ENCODE results near the gene PSRC1. TPM values are rescaled to one million over a fixed set of nuclear protein-coding genes. Genes with fewer than 3 reads are reported as not detected.

Gene PSRC1
- total RNA-seq, 2 donors from 2014 or later: 1.8 TPM; not detected in 1

GRCh38 chr1:109248444-109248796, 34.5 kb downstream of the PSRC1 start:
- H3K36me3 ChIP-seq (replicated peaks in 1 of 2; ENCODE audit: insufficient read depth in 1 of 2, low read depth in 2 of 2): no peaks in the 10 kb centered on the region
- DNase-seq (no peak), ATAC-seq (no peak)
- TF ChIP-seq CTCF (IDR thresholded peaks at IDR 0.05) (no peak), POLR2A (IDR thresholded peaks at IDR 0.05) (no peak)
- H3K27me3 ChIP-seq: no peaks in the 10 kb centered on the region
- H3K4me3 ChIP-seq: no peak overlapping the region
- WGBS, 2 donors: 86 to 89% methylated on average over 6 to 7 of the region's 7 CpGs
- no peaks in the 10 kb centered on the region for H3K9me3 ChIP-seq
- intact Hi-C loops (cut with DNase I): no loop called here
- no peak overlapping the region for H3K27ac ChIP-seq
- H3K4me1 ChIP-seq: peaks cover 22% of the 10 kb centered on the region

GRCh38 chr1:109247401-109248365, 35.3 kb downstream of the PSRC1 start:
- no peak for TF ChIP-seq POLR2A (IDR thresholded peaks at IDR 0.05)
- no peak for TF ChIP-seq CTCF (IDR thresholded peaks at IDR 0.05)
- H3K4me3 ChIP-seq: no peak overlapping the region
- ATAC-seq: no peak
- DNase-seq: no peak
- peaks cover 17% of the 10 kb centered on the region for H3K4me1 ChIP-seq
- WGBS, 2 donors: 82 to 87% methylated on average over 8 of the region's 8 CpGs
- no peaks in the 10 kb centered on the region for H3K9me3 ChIP-seq
- H3K27ac ChIP-seq: no peak overlapping the region
- H3K36me3 ChIP-seq (replicated peaks in 1 of 2; ENCODE audit: insufficient read depth in 1 of 2, low read depth in 2 of 2): no peaks in the 10 kb centered on the region
- intact Hi-C loops (cut with DNase I): no loop called here
- H3K27me3 ChIP-seq: no peaks in the 10 kb centered on the region

- 65 to 86% methylated on average over 6 to 7 of the region's 7 CpGs for WGBS, 2 donors
- no peaks in the 10 kb centered on the region for H3K9me3 ChIP-seq
- no peak overlapping the region for H3K4me3 ChIP-seq
- ATAC-seq (no peak), DNase-seq (no peak)
- no peaks in the 10 kb centered on the region for H3K27me3 ChIP-seq
- no peak overlapping the region for H3K27ac ChIP-seq
- intact Hi-C loops (cut with DNase I): no loop called here
- H3K4me1 ChIP-seq: peaks cover 29% of the 10 kb centered on the region
- TF ChIP-seq POLR2A (IDR thresholded peaks at IDR 0.05): no peak
- no peak for TF ChIP-seq CTCF (IDR thresholded peaks at IDR 0.05)
- H3K36me3 ChIP-seq (replicated peaks in 1 of 2; ENCODE audit: insufficient read depth in 1 of 2, low read depth in 2 of 2): no peaks in the 10 kb centered on the region
Observed at GRCh38 chr1:109246141-109246551, 36.8 kb downstream of the PSRC1 start.

GRCh38 chr1:109243860-109244552, 38.9 kb downstream of the PSRC1 start:
- no peaks in the 10 kb centered on the region for H3K36me3 ChIP-seq (replicated peaks in 1 of 2; ENCODE audit: insufficient read depth in 1 of 2, low read depth in 2 of 2)
- 65 to 78% methylated on average over 8 of the region's 8 CpGs for WGBS, 2 donors
- no peak overlapping the region for H3K4me3 ChIP-seq
- no peaks in the 10 kb centered on the region for H3K27me3 ChIP-seq
- no peak for ATAC-seq
- H3K27ac ChIP-seq: no peak overlapping the region
- no peak for DNase-seq
- peaks cover 31% of the 10 kb centered on the region for H3K4me1 ChIP-seq
- TF ChIP-seq POLR2A (IDR thresholded peaks at IDR 0.05) (no peak), CTCF (IDR thresholded peaks at IDR 0.05) (no peak)
- intact Hi-C loops (cut with DNase I): no loop called here
- H3K9me3 ChIP-seq: no peaks in the 10 kb centered on the region
